GM12873 (cell line): ENCODE data around the gene NFIX.

Source experiments
- CTCF ChIP-seq: IDR thresholded peaks from 2 replicates; pipeline ENCODE4 v1.5.1; 2012; ENCODE audit warnings: low read depth, mild to moderate bottlenecking, moderate library complexity, low read length, control low read depth; ENCODE audit not compliant: insufficient read depth; ENCODE audit errors: missing control alignments

The NFIX gene

GRCh38 chr19:13060964-13061927, 66.0 kb downstream of the NFIX start:
- peak; percentile 99 for TF ChIP-seq CTCF

GRCh38 chr19:13062317-13062716, 67.0 kb downstream of the NFIX start:
- TF ChIP-seq CTCF: no peak

- TF ChIP-seq CTCF: no peak
These were observed 68.3 kb downstream of the NFIX start for GRCh38 chr19:13063461-13064091.

GRCh38 chr19:13064092-13064489, 68.8 kb downstream of the NFIX start:
- TF ChIP-seq CTCF: no peak

- no peak for TF ChIP-seq CTCF
These were observed 71.0 kb downstream of the NFIX start for GRCh38 chr19:13066226-13066625.

GRCh38 chr19:13066933-13067807, 71.9 kb downstream of the NFIX start:
- TF ChIP-seq CTCF: no peak
